ENCODE results near the gene MAFG.

Gene MAFG

DNA sequence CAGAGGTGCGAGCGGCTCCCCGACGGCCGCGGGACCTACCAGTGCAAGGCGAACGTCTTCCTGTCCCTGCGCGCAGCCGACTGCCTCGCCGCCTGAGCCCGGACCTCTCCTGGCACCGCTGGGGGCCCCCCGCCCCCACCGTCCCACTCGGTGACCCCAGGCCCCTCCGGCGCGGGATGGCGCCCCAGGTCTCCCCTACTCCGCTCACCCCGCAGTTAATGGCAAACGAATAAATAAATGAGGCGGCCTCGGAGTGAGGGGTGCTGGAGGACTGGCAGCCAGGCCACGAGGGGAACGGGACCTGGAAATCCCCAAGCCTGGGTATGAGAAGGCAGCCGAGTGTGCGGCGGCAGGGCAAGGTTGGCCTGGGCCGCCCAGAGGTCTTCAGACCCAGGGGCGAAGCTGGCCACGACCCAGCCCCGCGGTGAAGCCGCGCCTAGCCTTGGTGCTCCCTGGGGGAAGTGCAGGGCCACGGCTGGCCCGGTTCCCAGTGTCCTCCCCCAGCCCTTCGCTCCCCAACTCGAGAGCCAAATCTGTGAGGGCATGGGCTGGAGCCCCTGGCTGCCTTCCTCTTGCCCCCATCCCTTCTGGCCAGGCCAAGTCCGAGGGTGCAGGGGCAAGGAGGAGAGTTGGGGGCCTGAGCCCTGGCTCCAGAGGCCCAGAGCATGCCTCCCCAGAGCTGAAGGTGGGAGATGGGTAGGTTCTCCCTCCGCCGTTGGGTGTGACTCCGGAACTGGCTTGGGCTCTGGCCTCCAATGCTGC is 24.7 kb downstream of the MAFG start:
- no peak for DNase-seq
- in situ Hi-C loops (cut with MboI; ENCODE audit: low pct_unique_long_range_greater_than_20kb, low sequenced_read_pairs), result no loop called here

DNA sequence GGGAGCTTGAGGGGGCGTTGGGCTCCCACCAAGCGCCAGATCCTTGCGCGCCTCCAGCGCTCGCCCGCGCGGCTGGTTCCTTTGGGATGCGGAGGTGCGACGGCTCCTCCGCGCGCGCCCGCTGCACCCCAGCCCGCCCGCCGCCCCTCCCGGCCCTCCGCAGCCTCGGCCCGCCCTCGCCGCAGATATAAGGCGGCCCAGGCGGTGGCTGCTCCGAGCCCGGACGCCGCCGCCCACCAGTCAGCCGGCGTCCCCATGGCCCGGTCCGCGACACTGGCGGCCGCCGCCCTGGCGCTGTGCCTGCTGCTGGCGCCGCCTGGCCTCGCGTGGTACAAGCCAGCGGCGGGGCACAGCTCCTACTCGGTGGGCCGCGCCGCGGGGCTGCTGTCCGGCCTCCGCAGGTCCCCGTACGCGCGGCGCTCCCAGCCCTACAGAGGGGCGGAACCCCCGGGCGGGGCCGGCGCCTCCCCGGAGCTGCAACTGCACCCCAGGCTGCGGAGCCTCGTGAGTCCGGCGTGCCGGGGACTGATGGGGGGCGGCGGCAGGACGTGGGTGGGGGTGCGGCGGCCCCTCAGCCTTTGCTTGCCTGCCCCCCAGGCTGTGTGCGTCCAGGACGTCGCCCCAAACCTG is 25.4 kb downstream of the MAFG start, which contains the start of gene NPB:
Gene NPB (plus strand): TSS at position 216 of the 630 bp plus-strand sequence. CDS start 40 bp downstream, at position 256.
- no peak for DNase-seq
- in situ Hi-C loops (cut with MboI; ENCODE audit: low pct_unique_long_range_greater_than_20kb, low sequenced_read_pairs), result no loop called here

DNA sequence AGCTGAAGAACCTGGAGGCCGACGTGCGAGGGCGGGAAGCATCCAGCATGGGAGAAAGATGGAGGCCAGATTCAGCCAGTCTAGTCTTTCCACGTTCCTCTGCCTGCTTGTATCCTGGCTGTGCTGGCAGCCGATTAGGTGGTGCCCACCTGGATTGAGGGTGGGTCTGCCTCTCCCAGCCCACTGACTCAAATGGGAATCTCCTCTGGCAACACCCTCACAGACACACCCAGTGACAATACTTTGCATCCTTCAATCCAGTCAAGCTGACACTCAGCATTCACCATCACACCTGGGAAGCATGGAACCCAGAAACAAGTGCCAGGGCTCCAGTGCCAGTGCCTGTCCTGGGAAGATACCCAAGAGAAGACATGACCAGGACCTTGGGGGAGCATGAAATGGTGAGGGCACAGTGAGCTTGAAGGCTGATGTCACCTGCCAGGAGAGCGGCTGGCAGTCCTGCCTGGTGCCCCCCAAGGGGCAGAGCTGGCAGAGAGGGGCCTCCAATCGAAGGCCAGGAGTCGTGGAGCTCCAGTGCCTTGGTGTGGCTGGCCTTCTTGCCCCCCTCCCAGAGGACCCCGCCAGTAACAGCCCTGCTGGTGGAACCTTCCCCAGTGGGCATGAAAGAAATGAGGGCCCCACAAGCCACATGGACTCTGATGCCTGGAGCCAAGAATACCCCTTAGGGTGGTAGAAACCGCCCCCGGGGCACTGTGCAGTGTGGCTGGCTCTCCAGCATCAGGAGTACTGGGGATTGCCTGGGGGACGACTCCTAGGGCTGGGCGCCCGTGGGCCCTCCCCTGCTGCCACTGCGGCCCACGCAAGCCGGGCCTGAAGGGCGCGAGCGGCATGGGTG is 26.1 kb downstream of the MAFG start:
- no peak for DNase-seq
- in situ Hi-C loops (cut with MboI; ENCODE audit: low pct_unique_long_range_greater_than_20kb, low sequenced_read_pairs), result no loop called here

DNA sequence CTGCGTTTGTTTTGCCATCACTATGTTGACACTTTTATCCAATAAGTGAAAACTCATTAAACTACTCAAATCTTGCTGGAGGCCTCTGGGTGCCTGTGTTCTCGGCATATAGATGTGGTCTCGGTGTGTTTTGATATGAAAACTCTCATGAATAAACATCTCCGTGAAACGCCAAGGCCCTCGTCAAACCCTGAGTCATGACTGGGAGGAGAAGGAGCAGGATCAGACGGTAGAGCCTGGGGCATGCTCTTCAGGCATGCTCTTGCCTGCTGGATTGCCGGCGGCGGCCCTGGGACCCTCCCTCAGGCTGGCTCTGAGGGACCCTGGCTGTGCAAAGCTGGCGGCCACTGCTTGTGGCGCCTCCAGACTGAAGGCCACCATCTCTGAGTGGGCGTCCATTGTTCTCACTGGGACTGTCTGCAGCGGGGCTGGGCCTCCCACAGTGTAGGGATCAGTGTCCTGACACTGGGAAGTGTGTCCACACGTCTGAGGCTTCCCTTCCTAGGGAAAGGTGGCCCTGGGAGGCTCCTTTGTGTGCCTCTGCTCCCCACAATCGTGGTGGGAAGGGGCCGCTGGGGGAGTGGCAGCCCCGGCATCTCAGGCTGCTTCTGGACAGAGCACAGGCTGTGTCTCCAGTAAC is 27.2 kb downstream of the MAFG start:
- in situ Hi-C loops (cut with MboI; ENCODE audit: low pct_unique_long_range_greater_than_20kb, low sequenced_read_pairs), result no loop called here

DNA sequence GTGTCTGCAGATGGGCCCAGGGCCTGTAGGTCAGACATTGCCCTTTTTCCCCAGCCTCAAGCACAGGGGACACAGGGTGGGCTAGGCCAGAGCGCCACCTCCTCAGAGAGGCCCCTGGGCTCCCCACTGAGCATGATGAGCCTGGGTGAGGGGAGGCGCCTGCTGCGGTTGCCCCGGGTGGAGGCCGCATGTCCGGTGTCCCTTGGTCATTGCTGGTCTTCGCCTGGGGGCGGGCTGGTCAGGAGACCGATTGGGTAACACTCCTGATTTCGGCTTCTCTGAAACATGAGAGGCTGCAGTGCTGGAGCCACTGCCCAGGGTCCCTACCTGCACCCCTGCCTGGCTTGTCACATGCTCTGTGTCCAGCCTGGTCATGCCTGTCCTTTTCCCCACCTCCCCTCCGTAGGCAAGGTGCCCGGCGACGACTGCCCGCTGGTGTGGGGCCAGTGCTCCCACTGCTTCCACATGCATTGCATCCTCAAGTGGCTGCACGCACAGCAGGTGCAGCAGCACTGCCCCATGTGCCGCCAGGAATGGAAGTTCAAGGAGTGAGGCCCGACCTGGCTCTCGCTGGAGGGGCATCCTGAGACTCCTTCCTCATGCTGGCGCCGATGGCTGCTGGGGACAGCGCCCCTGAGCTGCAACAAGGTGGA is 27.9 kb downstream of the MAFG start:
- in situ Hi-C loops (cut with MboI; ENCODE audit: low pct_unique_long_range_greater_than_20kb, low sequenced_read_pairs), result no loop called here
- DNase-seq, result no peak

More for the DNA sequence above, 27.2 kb downstream of the MAFG start:
- no peak for DNase-seq

DNA sequence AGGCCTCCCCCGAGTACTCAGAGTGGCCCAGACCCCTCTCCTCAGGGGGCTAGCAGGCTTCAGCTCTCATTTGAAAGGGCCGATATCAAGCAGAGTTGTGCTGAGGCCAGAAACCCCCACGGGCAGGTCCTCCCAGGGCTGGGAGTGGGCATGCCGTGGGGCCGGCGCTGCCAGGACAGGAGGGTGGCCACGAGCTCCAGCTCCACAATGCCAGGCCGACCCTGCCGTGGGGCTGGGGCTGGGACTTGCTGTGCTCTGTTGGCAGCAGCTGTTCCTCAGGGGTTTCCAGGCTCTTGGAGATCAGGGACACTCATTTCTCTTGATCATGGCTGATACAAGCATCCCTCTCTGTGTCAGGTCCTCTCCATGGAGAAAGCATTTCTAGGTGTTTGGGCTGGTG is 28.6 kb downstream of the MAFG start:
- DNase-seq, result no peak
- in situ Hi-C loops (cut with MboI; ENCODE audit: low pct_unique_long_range_greater_than_20kb, low sequenced_read_pairs), result no loop called here

DNA sequence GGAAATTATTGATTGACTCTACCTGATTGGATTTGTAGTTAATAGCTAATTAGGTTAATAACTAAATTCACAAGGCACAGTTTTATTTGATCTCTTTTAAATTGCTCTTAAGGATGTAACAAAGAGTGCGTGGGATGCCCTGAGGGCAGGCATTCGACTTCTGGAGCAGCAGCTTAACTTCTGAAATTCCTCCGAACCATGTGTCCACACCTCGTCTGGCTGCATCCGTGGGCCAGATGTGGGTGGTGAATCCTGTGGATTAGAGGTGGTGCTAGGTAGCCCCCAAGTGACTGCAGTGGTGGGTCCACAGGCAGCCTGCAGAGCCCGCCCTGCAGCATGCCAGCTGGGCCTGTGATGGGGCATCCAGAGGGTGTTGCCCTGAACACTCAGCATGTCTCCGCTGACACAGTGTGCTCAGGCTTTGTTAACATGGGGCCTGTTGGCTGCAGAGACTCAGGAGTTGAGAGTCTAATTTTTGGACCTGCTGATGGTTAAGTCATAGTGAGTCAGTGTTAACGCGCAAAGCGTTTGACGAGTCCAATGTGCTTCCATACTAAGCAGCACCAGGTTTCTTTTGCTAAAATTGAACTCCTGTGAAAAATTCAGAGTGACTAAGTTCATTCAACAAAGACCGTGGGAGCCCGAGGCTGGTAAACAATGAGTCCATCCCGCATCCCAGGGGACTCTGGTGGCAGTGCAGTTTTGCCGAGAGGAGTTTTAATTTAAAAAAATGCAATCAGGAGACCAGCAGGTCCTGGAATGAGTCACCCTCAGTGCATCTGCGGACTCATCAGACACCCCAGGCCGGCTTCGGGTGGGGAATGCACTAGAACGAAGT is 29.3 kb downstream of the MAFG start:
- in situ Hi-C loops (cut with MboI; ENCODE audit: low pct_unique_long_range_greater_than_20kb, low sequenced_read_pairs), result no loop called here
- no peak for DNase-seq

DNA sequence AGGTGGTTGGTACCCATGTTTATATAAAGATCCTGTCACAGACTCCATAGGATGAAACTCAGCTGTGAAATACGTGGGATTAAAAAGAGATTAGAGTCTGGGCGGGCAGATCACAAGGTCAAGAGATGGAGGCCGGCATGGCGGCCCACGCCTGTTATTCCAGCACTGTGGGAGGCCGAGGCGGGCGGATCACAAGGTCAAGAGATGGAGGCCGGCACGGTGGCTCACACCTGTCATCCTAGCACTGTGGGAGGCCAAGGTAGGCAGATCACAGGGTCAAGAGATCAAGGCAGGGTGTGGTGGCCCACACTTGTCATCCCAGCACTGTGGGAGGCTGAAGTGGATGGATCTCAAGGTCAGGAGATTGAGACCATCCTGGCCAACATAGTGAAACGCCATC is 32.1 kb downstream of the MAFG start:
- in situ Hi-C loops (cut with MboI; ENCODE audit: low pct_unique_long_range_greater_than_20kb, low sequenced_read_pairs), result no loop called here
- no peak for DNase-seq

DNA sequence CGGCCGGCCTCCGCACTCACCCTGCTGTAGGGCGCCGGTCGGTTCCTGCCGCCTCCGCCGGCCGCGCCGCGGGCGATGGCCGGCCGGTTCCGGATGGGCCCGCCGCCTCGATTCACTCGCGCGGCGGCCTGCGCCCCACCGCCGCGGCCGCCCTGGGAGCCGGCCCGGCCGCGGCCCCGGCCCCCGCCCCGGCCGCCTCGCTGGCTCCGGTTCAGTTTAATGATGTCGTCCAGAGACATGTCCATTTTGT is 36.3 kb downstream of the MAFG start:
- in situ Hi-C loops (cut with MboI; ENCODE audit: low pct_unique_long_range_greater_than_20kb, low sequenced_read_pairs), result no loop called here
- no peak for DNase-seq

DNA sequence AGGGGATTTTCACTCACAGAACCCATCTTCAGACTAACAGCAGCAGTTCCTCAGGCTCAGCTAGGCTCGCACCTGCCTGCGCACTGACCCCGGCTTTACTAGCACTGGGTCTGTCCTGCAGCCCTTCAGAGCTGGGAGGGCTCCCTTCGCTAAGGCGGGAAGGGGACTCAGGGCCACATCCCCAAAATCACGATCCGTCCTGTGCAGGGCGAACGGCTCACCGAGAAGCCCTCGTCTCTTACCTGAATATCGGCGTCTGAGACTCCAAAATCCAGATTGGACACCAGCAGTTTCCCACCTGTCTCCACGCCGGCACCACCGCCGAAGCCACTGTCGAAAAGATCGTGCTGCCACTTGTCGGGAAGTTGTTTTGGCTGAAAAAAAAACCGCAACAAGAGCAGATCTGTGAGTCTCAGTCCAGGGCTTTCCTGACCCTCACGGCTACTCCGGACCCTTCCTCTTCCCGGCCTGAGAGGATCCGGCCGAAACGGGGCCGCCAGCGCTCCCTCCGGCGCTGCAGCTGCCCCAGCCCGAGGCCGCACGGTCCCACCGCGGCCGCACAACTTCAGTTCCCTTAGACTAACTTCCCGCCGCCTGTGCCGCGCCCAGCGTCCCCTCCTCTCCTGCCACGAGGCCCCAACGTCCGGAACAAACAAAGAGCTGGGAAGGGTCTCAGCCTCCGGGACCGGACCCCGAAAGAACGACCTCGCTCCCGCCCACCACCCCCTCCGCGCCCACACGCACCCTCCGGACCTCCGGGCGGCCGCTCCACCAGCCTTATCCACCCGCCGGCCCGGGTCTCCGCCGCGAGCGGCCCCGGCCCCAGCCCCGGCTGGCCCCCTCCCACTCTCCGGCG is 36.9 kb downstream of the MAFG start:
- no peak for DNase-seq
- in situ Hi-C loops (cut with MboI; ENCODE audit: low pct_unique_long_range_greater_than_20kb, low sequenced_read_pairs), result no loop called here

DNA sequence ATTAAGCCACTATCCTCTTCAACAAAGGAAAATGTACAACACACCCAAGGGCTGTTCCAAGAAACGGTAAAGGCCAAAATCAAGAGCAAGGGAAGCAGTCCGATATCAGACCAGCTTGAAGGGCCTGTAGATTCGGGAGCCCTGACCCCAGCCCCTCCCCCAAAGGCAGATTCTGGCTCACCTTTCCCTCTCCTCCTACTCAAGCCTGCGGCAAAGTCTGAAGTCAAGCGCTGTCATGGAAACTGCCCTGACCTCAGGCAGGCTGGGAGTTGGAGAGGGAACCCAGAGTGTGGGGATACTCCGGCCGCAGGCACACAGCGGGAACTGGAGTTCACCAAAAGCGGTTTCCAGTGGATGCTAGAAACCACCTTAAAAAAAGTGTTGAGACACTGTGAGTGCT is 37.9 kb downstream of the MAFG start:
- in situ Hi-C loops (cut with MboI; ENCODE audit: low pct_unique_long_range_greater_than_20kb, low sequenced_read_pairs), result no loop called here

DNA sequence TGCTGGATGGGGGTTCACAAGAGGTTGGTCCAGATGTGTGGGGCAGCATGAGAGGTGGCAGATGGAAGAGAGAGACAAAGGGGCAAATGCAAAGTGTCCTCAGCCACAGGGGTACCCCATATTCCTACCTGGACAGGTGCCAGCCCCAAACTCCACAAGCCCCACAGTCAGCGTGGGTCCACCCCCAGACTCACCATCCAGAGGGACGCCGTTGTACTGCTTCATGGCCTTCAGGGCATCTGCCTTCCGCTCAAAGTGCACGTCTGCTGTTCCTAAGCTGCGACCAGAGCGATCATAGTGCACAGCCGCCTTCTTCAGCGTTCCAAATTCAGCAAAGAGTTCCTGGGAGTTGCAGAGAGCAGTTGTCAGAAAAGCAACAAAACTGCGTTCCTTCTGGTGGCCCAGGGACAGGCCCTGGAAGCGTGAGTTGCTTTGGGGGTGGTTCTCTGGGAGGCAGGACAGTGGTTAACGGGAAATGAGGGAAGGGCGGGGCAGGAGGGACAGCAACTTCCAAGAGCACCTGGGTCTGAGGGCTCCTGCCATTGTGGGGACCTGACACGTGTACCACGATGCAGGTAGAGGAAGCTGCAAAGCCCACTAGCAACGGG is 38.4 kb downstream of the MAFG start:
- in situ Hi-C loops (cut with MboI; ENCODE audit: low pct_unique_long_range_greater_than_20kb, low sequenced_read_pairs), result no loop called here
- no peak for DNase-seq

More for the DNA sequence above, 37.9 kb downstream of the MAFG start:
- no peak for DNase-seq

DNA sequence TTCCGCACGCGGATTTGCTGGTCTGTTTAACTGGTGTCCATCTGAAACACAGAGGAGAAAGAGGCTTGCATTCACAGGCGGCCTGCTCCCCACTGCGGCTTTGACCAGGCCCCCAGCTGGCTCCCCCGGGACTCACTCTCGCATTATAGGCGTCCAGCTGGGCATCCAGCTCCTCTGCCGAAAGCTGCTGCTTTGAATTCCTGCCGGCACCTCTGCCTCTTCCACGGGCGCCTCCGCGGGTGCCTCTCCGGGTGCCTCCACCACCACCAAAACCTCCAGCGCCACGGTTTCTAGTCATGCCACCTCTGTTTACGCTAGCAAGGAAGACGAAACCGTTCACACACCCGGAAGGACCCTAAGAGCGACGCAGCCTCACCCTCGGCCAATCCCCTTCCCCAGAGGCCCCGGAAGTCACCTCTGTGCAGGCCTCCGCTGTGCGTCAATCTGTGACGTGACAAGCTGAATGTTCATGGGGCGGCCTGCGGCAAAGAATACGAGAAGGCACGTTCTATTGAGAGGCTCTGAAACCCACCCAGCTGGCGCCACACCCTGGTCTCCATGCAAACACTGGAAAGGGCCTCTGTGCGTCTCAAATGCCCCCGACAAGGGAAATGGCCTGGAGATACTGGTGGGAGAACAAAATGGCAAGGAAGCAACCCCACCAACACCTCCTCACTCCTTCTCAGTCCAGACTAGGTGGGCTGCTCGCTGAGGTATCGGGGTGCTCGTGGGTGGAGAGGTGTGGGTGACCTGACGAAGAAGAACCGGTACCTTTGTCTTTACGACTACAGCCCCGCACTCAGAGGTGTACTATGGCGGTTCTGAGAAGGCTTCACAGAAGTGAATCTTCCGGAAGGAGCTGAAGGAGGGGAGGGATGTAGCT is 39.2 kb downstream of the MAFG start:
- in situ Hi-C loops (cut with MboI; ENCODE audit: low pct_unique_long_range_greater_than_20kb, low sequenced_read_pairs), result no loop called here
- no peak for DNase-seq

DNA sequence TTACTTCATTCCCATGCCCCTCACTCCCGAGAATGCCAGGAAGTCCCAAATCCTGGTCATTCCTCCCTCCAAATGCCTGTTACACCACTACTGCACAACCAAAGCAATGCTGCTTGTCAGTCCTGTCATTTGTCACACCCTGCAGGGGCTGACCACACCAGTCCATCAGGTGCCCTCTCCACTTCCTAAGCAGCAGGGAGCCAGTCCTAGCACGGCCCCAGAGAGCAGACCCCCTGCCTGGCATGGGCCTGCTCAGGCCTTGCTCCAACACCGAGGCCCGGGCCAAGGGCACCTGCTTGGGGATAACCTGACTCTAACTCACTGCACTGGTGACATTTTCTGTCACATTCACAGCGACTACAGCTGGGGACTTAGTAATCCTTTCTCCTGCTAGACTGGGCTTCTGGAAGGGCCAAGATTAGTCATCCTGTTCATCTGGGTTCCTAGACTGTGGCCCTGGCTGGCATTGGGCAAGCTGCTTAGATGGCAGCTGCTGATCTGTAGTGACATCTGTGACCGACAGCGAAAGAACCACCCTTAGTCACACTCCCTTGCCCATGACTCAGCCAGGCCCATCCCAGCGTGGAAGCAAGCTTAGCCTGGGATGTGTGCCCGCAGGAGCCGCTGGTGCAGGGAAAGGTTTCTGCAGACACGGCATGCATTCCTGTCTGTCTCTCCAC is 41.5 kb downstream of the MAFG start:
- no peak for DNase-seq
- in situ Hi-C loops (cut with MboI; ENCODE audit: low pct_unique_long_range_greater_than_20kb, low sequenced_read_pairs), result no loop called here

DNA sequence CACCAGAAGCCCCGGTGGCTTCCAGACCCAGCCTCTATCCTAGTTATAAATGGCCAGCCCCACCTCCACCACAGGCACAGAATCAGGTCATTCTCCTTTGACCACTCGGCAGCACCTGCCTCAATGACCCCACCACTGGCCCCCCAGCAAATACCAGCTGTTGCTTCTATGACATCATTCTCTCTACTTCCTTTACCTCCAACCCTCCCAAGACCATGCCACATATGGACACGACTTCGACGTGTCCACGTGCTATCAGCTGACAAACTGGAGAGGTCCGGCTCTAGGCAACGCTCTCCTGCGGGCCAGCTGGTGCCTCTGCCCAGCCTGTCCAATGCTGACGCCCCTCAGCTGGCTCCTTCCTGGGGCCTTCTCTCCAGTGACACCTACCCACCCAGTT is 42.1 kb downstream of the MAFG start:
- no peak for DNase-seq
- in situ Hi-C loops (cut with MboI; ENCODE audit: low pct_unique_long_range_greater_than_20kb, low sequenced_read_pairs), result no loop called here

DNA sequence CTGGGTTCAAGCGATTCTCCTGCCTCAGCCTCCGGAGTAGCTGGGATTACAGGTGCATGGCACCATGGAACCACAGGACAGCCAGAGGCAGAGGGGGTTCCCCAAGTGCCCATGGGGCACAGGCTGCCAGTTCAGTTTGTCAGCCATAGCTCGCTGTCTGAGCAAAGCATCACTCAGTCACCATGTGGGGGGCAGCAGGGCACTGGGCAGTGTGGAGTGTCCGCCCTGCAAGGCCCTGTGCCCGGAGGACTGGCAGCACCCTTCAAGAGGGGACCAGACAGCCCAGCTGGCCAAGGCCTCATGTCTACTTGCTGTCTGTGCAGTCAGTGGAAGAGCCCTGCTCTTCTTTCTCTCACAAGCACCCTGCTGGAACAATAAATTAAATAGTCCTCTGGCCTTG is 42.6 kb downstream of the MAFG start:
- no peak for DNase-seq
- in situ Hi-C loops (cut with MboI; ENCODE audit: low pct_unique_long_range_greater_than_20kb, low sequenced_read_pairs), result no loop called here
